RPMI8226 (cell line): ENCODE results near the gene CHRM5.
"Not testable (repeated sequence)": the region's sequence is repeated elsewhere in the genome, so short reads cannot be mapped to it uniquely, and the experiment has no call there.

ENCODE experiments used
- DNase-seq: peaks from one replicate; pipeline ENCODE4 v3.0.0-alpha.2; 2015

Gene CHRM5

DNA sequence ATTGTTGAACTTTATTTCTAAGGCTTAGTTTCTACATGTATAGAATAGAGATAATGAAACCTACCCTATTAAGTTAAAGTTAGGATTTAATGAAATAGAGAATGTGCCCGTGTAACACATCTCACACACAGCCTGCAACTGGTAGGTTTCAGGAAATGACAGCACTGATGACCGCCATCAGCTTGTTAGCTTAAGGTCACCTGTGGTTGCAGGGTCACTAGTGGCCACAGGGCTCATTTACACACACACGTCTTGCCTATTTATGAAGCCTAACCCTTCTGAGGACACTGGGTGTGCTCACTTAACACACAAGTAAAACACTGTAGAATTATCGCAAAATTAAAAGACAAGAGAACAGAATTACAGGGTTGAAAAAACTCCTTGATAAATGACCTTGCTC is 20.1 kb downstream of the CHRM5 start:
- DNase-seq: no peak

GRCh38 chr15:33994005-33994615 is 25.8 kb downstream of the CHRM5 start:
- DNase-seq: no peak

DNA sequence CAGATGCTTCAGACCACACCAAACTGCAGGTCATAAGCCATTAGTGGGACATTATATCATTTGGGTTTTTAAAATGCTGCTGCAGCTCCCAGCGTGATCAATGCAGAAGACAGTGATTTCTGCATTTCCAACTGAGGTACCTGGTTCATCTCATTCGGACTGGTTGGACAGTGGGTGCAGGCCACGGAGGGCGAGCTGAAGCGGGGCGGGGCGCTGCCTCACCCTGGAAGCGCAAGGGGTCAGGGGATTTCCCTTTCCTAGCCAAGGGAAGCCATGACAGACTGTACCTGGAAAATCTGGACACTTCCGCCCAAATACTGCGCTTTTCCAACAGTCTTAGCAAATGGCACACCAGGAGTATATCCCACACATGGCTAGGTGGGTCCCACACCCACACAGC is 27.4 kb downstream of the CHRM5 start:
- not testable (repeated sequence) for DNase-seq

DNA sequence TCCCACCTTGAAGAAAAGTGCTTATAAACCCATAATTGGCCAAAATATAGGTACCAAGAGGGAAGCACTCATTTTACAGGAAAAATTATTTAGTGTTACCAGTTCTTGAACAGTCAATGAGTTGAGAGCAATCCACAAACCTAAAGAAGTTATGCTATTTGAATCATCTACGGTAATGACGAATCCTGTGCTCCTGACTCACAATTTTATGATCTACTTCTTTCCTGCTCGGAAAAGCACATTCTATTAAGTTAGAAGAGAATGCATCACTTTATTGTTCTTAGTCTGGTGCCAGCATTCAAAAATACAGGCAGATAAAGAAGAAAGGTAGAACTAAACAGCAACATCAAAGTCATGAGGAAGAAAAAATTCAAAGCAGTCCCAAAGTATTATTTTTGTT is 33.2 kb downstream of the CHRM5 start:
- DNase-seq: no peak

DNA sequence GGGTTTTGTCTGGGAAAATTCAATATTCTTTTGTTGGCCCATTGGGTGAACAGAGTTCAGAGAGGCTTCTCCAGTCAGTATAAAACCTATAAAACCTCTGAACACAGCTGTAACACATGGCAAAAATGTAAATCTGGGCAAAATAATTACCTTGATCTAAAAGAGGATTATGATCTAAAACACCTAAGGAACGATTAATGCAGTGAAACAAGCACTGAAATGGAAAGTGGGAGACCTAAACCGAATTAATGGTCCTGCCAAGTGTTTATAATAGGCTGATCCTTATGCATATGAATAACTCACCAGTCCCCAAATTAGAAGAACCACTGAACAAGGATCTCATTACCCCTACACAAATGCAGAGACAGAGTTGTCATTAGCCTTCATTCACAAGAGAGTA is 38.1 kb downstream of the CHRM5 start:
- no peak for DNase-seq

- DNase-seq: no peak
Measured at GRCh38 chr15:34009656-34010055, 41.4 kb downstream of the CHRM5 start.

DNA sequence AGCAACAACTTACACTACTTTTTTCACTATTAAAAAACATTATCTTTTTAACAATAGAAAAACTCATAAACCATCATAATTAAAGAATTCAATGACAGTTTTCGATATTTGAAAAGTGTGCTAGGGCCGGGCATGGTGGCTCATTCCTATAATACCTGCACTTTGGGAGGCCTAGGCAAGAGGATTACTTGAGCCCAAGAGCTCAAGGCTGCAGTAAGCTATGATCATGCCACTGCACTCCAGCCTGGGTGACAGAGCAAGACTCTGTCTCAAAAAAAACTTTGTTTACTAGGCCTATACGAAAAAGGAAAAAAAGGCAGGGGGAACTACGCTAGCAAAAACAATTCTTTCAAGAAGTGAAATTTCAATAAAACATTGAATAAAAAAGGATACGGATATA is 42.6 kb downstream of the CHRM5 start:
- no peak for DNase-seq

- no peak for DNase-seq
Measured at GRCh38 chr15:34011481-34011880, 43.2 kb downstream of the CHRM5 start.

DNA sequence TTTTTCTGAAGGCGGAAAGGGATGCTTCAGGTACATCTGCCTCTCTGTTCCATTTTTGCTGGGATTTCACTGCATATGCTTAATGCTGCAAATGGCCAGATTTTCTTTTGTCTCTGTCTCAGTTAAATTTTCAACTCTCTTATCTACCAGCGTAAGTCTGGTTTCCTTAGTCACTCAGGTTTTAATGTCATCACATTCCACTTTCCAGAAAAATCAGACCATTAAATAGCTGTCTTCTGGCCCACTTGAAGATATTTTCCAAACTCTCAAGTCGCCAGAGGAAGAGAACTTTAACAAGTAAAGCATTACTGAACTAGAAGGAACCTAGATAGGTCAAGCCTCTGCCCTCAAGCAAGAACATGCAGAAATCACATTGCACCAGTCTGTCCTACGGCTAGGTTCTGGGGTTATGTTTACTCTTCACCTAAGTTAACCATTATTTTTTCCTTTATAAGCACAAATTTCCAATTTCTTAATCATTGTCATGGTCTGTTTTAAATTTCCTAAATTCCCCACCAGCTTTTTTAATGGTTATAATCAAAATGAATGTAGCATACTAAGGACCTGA is 44.2 kb downstream of the CHRM5 start:
- no peak for DNase-seq

GRCh38 chr15:34013746-34014145 is 45.4 kb downstream of the CHRM5 start:
- no peak for DNase-seq

DNA sequence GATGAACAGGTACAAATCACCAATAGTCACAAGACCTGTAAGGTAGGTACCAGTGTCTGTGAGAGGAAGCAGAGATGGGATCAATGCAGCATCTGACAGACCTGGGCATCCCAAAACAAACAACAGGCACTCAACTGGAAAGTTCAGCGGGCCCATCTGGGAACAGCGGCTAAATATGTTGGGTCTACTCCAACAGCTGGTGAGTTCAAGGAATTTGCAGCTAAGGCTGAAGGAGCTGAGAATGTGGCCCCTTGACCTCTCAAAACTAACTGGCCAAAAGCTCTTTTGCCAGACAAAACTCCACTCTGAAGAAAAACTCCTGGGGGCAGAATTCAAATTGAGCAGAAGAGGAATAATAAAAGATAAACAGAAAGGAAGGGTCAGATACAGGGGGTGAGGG is 46.3 kb downstream of the CHRM5 start:
- no peak for DNase-seq

GRCh38 chr15:34018021-34018645 is 49.8 kb downstream of the CHRM5 start:
- DNase-seq: no peak

DNA sequence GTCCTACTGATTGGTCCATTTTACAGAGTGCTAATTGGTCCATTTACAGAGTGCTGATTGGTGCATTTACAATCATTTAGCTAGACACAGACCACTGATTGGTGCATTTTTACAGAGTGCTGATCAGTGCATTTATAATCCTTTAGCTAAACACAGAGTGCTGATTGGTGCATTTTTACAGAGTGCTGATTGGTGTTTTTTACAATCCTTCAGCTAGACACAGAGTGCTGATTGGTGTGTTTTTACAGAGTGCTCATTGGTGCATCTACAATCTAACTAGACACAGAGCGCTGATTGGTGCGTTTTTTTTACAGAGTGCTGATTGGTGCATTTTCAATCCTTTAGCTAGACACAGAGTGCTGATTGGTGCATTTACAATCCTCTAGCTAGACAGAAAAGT is 50.4 kb downstream of the CHRM5 start:
- not testable (repeated sequence) for DNase-seq

GRCh38 chr15:34019369-34019990 is 51.2 kb downstream of the CHRM5 start:
- no peak for DNase-seq

GRCh38 chr15:34023907-34024306 is 55.6 kb downstream of the CHRM5 start:
- no peak for DNase-seq

- no peak for DNase-seq
Measured at GRCh38 chr15:34025252-34025651, 57.0 kb downstream of the CHRM5 start.

DNA sequence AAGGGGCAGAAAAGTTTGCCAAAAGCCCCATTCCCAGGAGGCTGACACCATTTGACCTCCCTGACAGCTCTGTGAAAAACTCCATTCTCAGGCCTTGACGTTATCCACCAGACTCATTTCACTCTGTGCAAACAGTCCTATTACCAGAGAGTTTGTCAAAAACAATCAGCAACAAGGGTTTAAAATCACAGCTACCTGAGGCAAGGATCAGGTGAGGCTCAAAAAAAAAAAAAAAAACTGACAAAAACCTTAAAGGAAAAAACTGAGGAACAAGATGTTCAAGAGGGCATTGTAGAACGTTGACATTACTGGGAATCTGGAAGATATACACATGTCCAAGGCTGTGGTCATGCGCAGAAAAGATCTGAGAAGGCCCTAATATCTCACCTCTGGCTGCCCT is 59.3 kb downstream of the CHRM5 start:
- DNase-seq: no peak

DNA sequence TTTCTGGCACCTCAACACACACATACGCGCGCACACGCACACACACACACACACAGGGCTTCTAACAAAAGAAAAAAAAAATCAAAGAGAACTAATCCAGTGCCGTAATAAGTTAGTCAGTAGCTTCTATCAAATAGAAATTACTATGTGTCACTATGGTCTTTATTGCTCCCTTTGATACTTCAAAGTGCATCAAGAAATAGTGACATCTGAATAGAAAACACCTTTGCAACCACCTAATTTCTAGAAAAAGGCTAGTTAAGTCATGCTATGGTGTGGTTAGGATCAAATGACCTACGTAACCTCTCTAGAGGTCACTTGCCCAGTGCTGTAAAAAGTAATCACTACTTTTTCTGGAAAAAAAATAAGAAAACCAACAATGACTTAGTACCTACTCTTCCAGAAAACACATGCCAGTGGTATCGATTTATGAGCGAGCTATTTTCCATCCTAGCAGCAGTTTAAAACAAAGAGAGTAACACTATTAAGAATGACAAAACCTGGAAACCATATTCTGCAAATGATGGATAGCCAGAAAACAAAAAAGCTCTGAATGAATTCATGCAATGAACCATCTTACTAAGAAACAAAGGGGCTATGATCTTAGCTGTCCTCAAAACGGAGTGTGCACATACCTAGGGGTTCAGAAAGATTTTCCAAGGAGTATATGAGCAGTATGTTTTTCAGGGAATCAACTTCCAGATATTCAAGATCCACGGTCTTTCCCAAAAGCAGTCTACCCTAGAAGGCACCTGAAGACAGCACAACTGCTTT is 63.9 kb downstream of the CHRM5 start:
- DNase-seq: no peak

GRCh38 chr15:34038023-34038870 is 70.0 kb downstream of the CHRM5 start:
- DNase-seq: peak; percentile 79

GRCh38 chr15:34038871-34039789 is 70.8 kb downstream of the CHRM5 start, which contains the start of gene AVEN:
Gene AVEN, minus strand, starts transcription at chr15:34039204. Its CDS starts 158 bp downstream, at chr15:34039046.
- peak; percentile 65 for DNase-seq

- DNase-seq: peak; percentile 59
Measured at GRCh38 chr15:34039790-34040113, 71.5 kb downstream of the CHRM5 start.
